ENCODE measurements around the gene TMEM107.

GRCh38 chr17:8138374-8138671 is 37.9 kb downstream of the TMEM107 start:
- TF ChIP-seq CTCF (IDR thresholded peaks at IDR 0.05; ENCODE audit: low read length), result no peak
- TF ChIP-seq EZH2 (optimal IDR thresholded peaks at IDR 0.05; ENCODE audit: low read depth, low read length), result no peak

Data from MM.1S (cell line).